Aorta (tissue), 5 donors: ENCODE measurements around the gene AUTS2. TPM values are rescaled to one million over a fixed set of nuclear protein-coding genes. Genes with fewer than 3 reads are reported as not detected.
A peak's percentile ranks its signal among the peaks of the same experiment; 100 is the strongest.

ENCODE experiments used
- ATAC-seq: fragments of 200-7000 bp; cut with Tn5 transposase; one replicate; pipeline ENCODE4 v1.9.1; 2022; ENCODE audit warnings: moderate library complexity; ENCODE audit not compliant: low FRiP score
- DNase-seq, 2 donors: peaks; one replicate each; pipeline ENCODE4 v3.0.0-alpha.2; 2020
- H3K27ac ChIP-seq, 2 donors: one replicate each; pipeline ENCODE4 v1.5.1; 2013; ENCODE audit warnings: low read length in 2 of 2, mild to moderate bottlenecking in 2 of 2, moderate library complexity in 2 of 2, control low read depth in 1 of 2, inconsistent platforms in 1 of 2, low read depth in 1 of 2
- H3K27me3 ChIP-seq, 2 donors: one replicate each; pipeline ENCODE4 v1.6.1; 2013; ENCODE audit warnings: control low read depth in 1 of 2, low read length in 1 of 2, mild to moderate bottlenecking in 1 of 2, moderate library complexity in 1 of 2; ENCODE audit not compliant: insufficient read depth in 2 of 2, control insufficient read depth in 1 of 2
- H3K36me3 ChIP-seq, 2 donors: one replicate each; pipeline ENCODE4 v1.6.1; 2013; ENCODE audit warnings: control low read depth in 1 of 2, low read length in 1 of 2, mild to moderate bottlenecking in 1 of 2; ENCODE audit not compliant: insufficient read depth in 2 of 2, control insufficient read depth in 1 of 2
- H3K4me1 ChIP-seq, 2 donors: one replicate each; pipeline ENCODE4 v1.6.1; 2013; ENCODE audit warnings: low read length in 2 of 2, control low read depth in 1 of 2, mild to moderate bottlenecking in 1 of 2, moderate library complexity in 1 of 2; ENCODE audit not compliant: insufficient read depth in 2 of 2, control insufficient read depth in 1 of 2
- H3K4me3 ChIP-seq, 2 donors: one replicate each; pipeline ENCODE4 v1.5.1; 2013; ENCODE audit warnings: low read length in 2 of 2, control low read depth in 1 of 2, mild to moderate bottlenecking in 1 of 2
- H3K9me3 ChIP-seq: one replicate; pipeline ENCODE4 v1.6.1; 2013; ENCODE audit warnings: mild to moderate bottlenecking, low read length; ENCODE audit not compliant: control insufficient read depth
- WGBS, 2 donors: extraction: QIAGEN DNeasy Blood & Tissue Kit; methylation state at CpG; one replicate each; pipeline ENCODE4 v1.1.7; 2013; 5-methylcytosine and 5-hydroxymethylcytosine counted together
- intact Hi-C, 2 donors: fragments of 100-400 bp; cut with DNase I; formaldehyde crosslinking; loops; one replicate each; pipeline versions ENCODE4 v1.14.2 to v1.15.0; 2022
- polyA plus RNA-seq, 2 donors: library from polyadenylated mRNA; stranded (reverse); fragments of 200-250 nt; gene quantifications; one replicate each; pipeline ENCODE4 v1.2.3, GENCODE V29; 2013
- total RNA-seq, 2 donors: library from RNA; stranded (reverse); fragmentation: NEBNext Ultra II Directional; extraction: Animal tissue kit (Norgen Biotek cat#: 25700); gene quantifications; one replicate each; pipeline ENCODE4 v1.2.1, GENCODE V29; 2021
- donor health status: healthy with polysubstance abuse.
- donor health status: Bipolar disorder and iron deficiency.
- donor health status: DM: no; HTN: no; CAD: no.
- donor health status: DM: no; HTN: no; CAD: no.
- donor health status: DM: yes; HTN: yes; CAD: no.

The AUTS2 gene
- total and polyA plus RNA-seq, 4 donors: 3.9 to 102 (median 57.0) TPM

DNA sequence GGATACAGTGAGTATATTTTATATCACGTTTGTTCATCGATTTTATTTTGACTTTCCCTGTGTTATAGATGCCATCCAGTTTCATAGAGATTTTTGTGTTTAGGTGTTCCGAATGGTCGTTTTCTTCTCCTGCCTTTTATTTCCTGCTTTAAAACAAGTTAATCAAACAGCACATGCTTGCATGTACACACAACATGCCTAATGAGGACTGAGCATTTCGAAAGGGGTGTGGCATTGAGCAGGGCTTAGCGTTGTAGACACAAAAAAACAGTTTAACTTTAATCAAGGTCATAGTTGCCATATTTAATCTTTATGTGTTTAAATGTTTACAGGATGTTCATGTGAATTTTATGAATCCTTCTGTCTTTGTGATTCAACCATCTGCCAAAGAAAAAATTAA lies 1103.2 kb downstream of the AUTS2 start:
- intact Hi-C loops: no loop called here
- no peak for DNase-seq
- no peak for ATAC-seq
- H3K9me3 ChIP-seq: no peaks in the 10 kb centered on the region
- H3K36me3 ChIP-seq: peaks cover 0 to 1% of the 10 kb centered on the region in 2 donors
- no peaks in the 10 kb centered on the region for H3K4me1 ChIP-seq
- H3K4me3 ChIP-seq: no peak overlapping the region
- 76 to 83% methylated on average over 6 of the region's 6 CpGs for WGBS, 2 donors
- H3K27ac ChIP-seq: no peak overlapping the region
- no peaks in the 10 kb centered on the region for H3K27me3 ChIP-seq

DNA sequence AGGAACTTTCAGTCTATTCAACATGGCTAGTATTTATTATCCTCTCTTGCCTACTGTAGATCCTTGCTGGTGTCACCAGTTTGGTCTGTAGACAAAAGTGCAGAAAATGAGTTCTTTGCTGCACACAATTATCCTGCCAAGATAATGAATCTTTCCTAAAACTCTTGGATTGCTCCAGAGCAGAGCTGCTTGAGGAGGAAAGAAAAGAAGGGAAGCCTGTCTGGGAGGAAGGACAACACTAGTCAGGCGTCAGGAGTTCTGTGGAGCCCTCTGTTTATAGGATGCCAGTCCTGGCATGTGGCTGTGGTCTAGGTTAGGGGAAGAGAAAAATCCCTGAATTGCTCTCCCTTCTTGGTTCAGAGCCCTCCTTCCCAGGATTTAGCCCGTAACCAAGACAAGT lies 1103.7 kb downstream of the AUTS2 start:
- intact Hi-C loops: no loop called here
- Histone ChIP-seq H3K27me3 (no peaks in the 10 kb centered on the region), H3K4me3 (no peak overlapping the region), H3K36me3 (peaks cover 0 to 1% of the 10 kb centered on the region in 2 donors), H3K9me3 (no peaks in the 10 kb centered on the region), H3K4me1 (no peaks in the 10 kb centered on the region), H3K27ac (no peak overlapping the region)
- DNase-seq (no peak), ATAC-seq (no peak)
- 71 to 88% methylated on average over 2 of the region's 2 CpGs for WGBS, 2 donors

- H3K27me3 ChIP-seq: no peaks in the 10 kb centered on the region
- H3K27ac ChIP-seq: no peak overlapping the region
- no peak for DNase-seq
- H3K36me3 ChIP-seq: peaks cover 0 to 1% of the 10 kb centered on the region in 2 donors
- H3K4me3 ChIP-seq: no peak overlapping the region
- H3K4me1 ChIP-seq: peaks cover 0 to 4% of the 10 kb centered on the region in 2 donors
- ATAC-seq: no peak
- intact Hi-C loops: no loop called here
- no peaks in the 10 kb centered on the region for H3K9me3 ChIP-seq
- 97 to 98% methylated on average over 4 of the region's 4 CpGs for WGBS, 2 donors
Observed at GRCh38 chr7:70703785-70704184, 1105.5 kb downstream of the AUTS2 start.

- intact Hi-C loops: no loop called here
- H3K4me3 ChIP-seq: no peak overlapping the region
- 64 to 70% methylated on average over 5 of the region's 5 CpGs for WGBS, 2 donors
- peaks cover 0 to 4% of the 10 kb centered on the region in 2 donors for H3K4me1 ChIP-seq
- H3K27me3 ChIP-seq: no peaks in the 10 kb centered on the region
- H3K9me3 ChIP-seq: no peaks in the 10 kb centered on the region
- DNase-seq (no peak), ATAC-seq (no peak)
- peaks cover 0 to 1% of the 10 kb centered on the region in 2 donors for H3K36me3 ChIP-seq
- no peak overlapping the region for H3K27ac ChIP-seq
Observed at GRCh38 chr7:70704831-70705346, 1106.6 kb downstream of the AUTS2 start.

DNA sequence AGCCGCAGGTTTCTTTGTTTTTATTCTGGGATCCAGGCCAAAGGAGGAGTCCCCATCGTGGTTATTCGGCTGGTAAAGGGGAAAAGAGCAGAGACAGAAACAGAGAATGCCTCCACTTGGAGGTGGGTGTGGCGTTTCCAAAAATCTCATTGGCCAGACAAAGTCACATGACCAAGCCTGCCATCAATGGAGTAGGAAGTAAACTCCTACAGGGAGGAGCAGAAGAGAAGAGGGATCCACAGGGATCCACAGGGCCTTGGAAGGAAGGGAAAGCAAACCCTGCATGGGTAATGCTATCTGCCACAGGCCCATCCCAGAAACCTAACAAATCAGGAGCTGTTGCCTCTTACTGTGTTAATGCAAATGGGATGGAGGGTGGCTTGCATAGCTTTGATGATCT lies 1107.9 kb downstream of the AUTS2 start:
- whole genome bisulfite sequencing, 2 donors: 89 to 91% methylated on average over 4 of the region's 4 CpGs
- no peak for DNase-seq
- Histone ChIP-seq H3K4me3 (no peak overlapping the region), H3K4me1 (peaks cover 0 to 4% of the 10 kb centered on the region in 2 donors), H3K27me3 (no peaks in the 10 kb centered on the region), H3K9me3 (no peaks in the 10 kb centered on the region), H3K27ac (no peak overlapping the region), H3K36me3 (no peaks in the 10 kb centered on the region)
- intact Hi-C loops: no loop called here
- no peak for ATAC-seq

DNA sequence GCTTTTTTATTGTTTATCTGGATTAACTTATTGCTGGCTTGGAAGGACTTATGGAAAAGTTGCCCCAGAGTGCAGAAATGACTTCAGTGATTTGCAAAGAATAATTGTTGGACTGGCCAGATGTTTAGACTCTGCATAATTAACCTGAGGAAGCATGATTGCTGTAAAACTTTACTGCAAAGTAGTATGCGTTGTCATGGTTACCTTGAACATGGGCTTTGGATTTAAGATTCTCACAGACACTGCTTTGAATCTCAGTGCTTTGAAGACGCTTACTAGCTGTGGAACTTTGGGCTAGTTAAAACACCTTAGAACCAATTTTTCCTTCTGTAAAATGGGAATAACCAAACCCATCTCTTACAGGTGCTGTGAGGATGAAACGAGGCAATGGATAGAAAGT lies 1108.4 kb downstream of the AUTS2 start:
- ATAC-seq (no peak), DNase-seq (no peak)
- intact Hi-C loops: no loop called here
- Histone ChIP-seq H3K36me3 (no peaks in the 10 kb centered on the region), H3K27ac (no peak overlapping the region), H3K4me3 (no peak overlapping the region), H3K27me3 (no peaks in the 10 kb centered on the region), H3K4me1 (peaks cover 0 to 4% of the 10 kb centered on the region in 2 donors), H3K9me3 (no peaks in the 10 kb centered on the region)
- 92 to 96% methylated on average over 3 of the region's 3 CpGs for WGBS, 2 donors

GRCh38 chr7:70707823-70708243 lies 1109.6 kb downstream of the AUTS2 start:
- no peaks in the 10 kb centered on the region for H3K36me3 ChIP-seq
- H3K27ac ChIP-seq: no peak overlapping the region
- H3K4me1 ChIP-seq: peaks cover 0 to 4% of the 10 kb centered on the region in 2 donors
- WGBS, 2 donors: 8 to 15% methylated on average over 6 of the region's 6 CpGs
- ATAC-seq (no peak), DNase-seq (no peak)
- intact Hi-C loops: no loop called here
- no peaks in the 10 kb centered on the region for H3K27me3 ChIP-seq
- H3K9me3 ChIP-seq: no peaks in the 10 kb centered on the region
- peak overlapping the region in 1 of 2 donors; percentile 58 for H3K4me3 ChIP-seq

- Histone ChIP-seq H3K27me3 (no peaks in the 10 kb centered on the region), H3K36me3 (no peaks in the 10 kb centered on the region), H3K4me1 (peaks cover 0 to 5% of the 10 kb centered on the region in 2 donors), H3K9me3 (peaks cover 4% of the 10 kb centered on the region), H3K27ac (no peak overlapping the region), H3K4me3 (no peak overlapping the region)
- WGBS, 2 donors: 31 to 34% methylated on average over 4 of the region's 4 CpGs
- intact Hi-C loops: no loop called here
- no peak for DNase-seq
- ATAC-seq: no peak
Observed at GRCh38 chr7:70710011-70710480, 1111.8 kb downstream of the AUTS2 start.

DNA sequence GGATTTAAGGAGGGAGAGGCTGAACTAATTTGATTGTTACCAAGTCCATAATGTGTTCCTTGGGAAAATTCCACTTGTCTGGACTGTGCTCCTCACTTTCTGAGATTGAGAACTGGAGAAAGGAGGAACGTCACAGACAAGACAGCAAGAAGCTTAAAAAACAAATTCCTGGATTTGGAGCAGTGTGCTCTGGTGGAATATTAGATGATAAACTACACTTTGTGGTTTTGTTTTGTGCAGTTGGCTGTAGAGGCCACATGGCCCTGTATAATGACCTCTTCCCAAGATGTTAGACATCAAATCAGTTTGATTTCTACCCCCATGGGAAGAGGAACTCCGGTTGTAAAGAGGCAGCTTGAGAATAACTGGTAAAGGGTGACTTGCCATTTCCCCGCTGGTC lies 1112.4 kb downstream of the AUTS2 start:
- Histone ChIP-seq H3K27ac (no peak overlapping the region), H3K27me3 (no peaks in the 10 kb centered on the region), H3K4me1 (peaks cover 0 to 5% of the 10 kb centered on the region in 2 donors), H3K36me3 (no peaks in the 10 kb centered on the region), H3K4me3 (no peak overlapping the region), H3K9me3 (peaks cover 4% of the 10 kb centered on the region)
- DNase-seq (no peak), ATAC-seq (no peak)
- intact Hi-C loops: no loop called here
- WGBS, 2 donors: 75 to 83% methylated on average over 3 of the region's 3 CpGs
